BE2C (cell line): ENCODE results near the gene FFAR3.

Experiments
- DNase-seq: peaks from one replicate; pipeline ENCODE4 v3.0.0-alpha.2; 2020
- H3K27me3 ChIP-seq: fragments of 250-450 bp; sonication (Bioruptor Pico); 2 replicates; pipeline ENCODE4 v1.5.1; 2020; ENCODE audit warnings: mild to moderate bottlenecking
- H3K36me3 ChIP-seq: fragments of 250-450 bp; sonication (Bioruptor Pico); 2 replicates; pipeline ENCODE4 v1.5.1; 2020; ENCODE audit warnings: mild to moderate bottlenecking
- H3K4me1 ChIP-seq: fragments of 250-450 bp; sonication (Bioruptor Pico); 2 replicates; pipeline ENCODE4 v1.5.1; 2020
- H3K4me3 ChIP-seq: 2 replicates; pipeline ENCODE4 v1.5.1; 2011; ENCODE audit warnings: low read depth, low read length
- H3K9me3 ChIP-seq: fragments of 250-450 bp; sonication (Bioruptor Pico); 2 replicates; pipeline ENCODE4 v1.5.1; 2020
- CTCF ChIP-seq: IDR thresholded peaks from 2 replicates; pipeline ENCODE4 v1.5.1; 2012; ENCODE audit warnings: mild to moderate bottlenecking, low read depth, low read length

Gene FFAR3

GRCh38 chr19:35341565-35342225, 16.6 kb upstream of the FFAR3 start:
- H3K27me3 ChIP-seq, result no peaks in the 10 kb centered on the region
- no peak overlapping the region for H3K4me3 ChIP-seq
- DNase-seq, result no peak
- no peaks in the 10 kb centered on the region for H3K4me1 ChIP-seq
- TF ChIP-seq CTCF, result no peak
- no peaks in the 10 kb centered on the region for H3K9me3 ChIP-seq
- no peaks in the 10 kb centered on the region for H3K36me3 ChIP-seq

GRCh38 chr19:35342430-35342829, 15.8 kb upstream of the FFAR3 start:
- Histone ChIP-seq H3K27me3 (no peaks in the 10 kb centered on the region), H3K4me1 (no peaks in the 10 kb centered on the region), H3K4me3 (no peak overlapping the region), H3K36me3 (no peaks in the 10 kb centered on the region), H3K9me3 (no peaks in the 10 kb centered on the region)
- no peak for DNase-seq
- TF ChIP-seq CTCF, result no peak

GRCh38 chr19:35344511-35345031, 13.7 kb upstream of the FFAR3 start:
- Histone ChIP-seq H3K36me3 (no peaks in the 10 kb centered on the region), H3K27me3 (no peaks in the 10 kb centered on the region), H3K9me3 (no peaks in the 10 kb centered on the region), H3K4me3 (no peak overlapping the region), H3K4me1 (no peaks in the 10 kb centered on the region)
- DNase-seq, result no peak
- TF ChIP-seq CTCF, result no peak

- TF ChIP-seq CTCF, result no peak
- DNase-seq, result no peak
- Histone ChIP-seq H3K4me3 (no peak overlapping the region), H3K4me1 (no peaks in the 10 kb centered on the region), H3K9me3 (no peaks in the 10 kb centered on the region), H3K27me3 (no peaks in the 10 kb centered on the region), H3K36me3 (no peaks in the 10 kb centered on the region)
Observed at GRCh38 chr19:35345671-35346111, 12.6 kb upstream of the FFAR3 start.

- H3K36me3 ChIP-seq, result no peaks in the 10 kb centered on the region
- DNase-seq, result no peak
- no peaks in the 10 kb centered on the region for H3K27me3 ChIP-seq
- H3K4me1 ChIP-seq, result no peaks in the 10 kb centered on the region
- no peak for TF ChIP-seq CTCF
- H3K4me3 ChIP-seq, result no peak overlapping the region
- H3K9me3 ChIP-seq, result no peaks in the 10 kb centered on the region
Observed at GRCh38 chr19:35346193-35347052, 11.8 kb upstream of the FFAR3 start.
